ENCODE results near the gene STARD9. TPM values are rescaled to one million over a fixed set of nuclear protein-coding genes. Genes with fewer than 3 reads are reported as not detected.

Gene STARD9
- total RNA-seq, 1 donor from 2014 or later: 5.7 TPM

- Histone ChIP-seq H3K36me3 (ENCODE audit: control insufficient read depth, insufficient read depth, low read length) (no peaks in the 10 kb centered on the region), H3K27me3 (ENCODE audit: control insufficient read depth, insufficient read depth, low read length) (no peaks in the 10 kb centered on the region), H3K4me3 (ENCODE audit: low read depth, low read length) (no peak overlapping the region)
- no peak for TF ChIP-seq CTCF (IDR thresholded peaks at IDR 0.05; ENCODE audit: insufficient read depth, low read length, poor library complexity, severe bottlenecking)
- DNase-seq (ENCODE audit: low read depth): no peak
Observed at GRCh38 chr15:42604894-42605744, 29.7 kb downstream of the STARD9 start.

GRCh38 chr15:42605796-42606195, 30.4 kb downstream of the STARD9 start:
- DNase-seq (ENCODE audit: low read depth): no peak
- Histone ChIP-seq H3K27me3 (ENCODE audit: control insufficient read depth, insufficient read depth, low read length) (no peaks in the 10 kb centered on the region), H3K36me3 (ENCODE audit: control insufficient read depth, insufficient read depth, low read length) (no peaks in the 10 kb centered on the region), H3K4me3 (ENCODE audit: low read depth, low read length) (no peak overlapping the region)
- no peak for TF ChIP-seq CTCF (IDR thresholded peaks at IDR 0.05; ENCODE audit: insufficient read depth, low read length, poor library complexity, severe bottlenecking)

GRCh38 chr15:42608110-42608531, 32.7 kb downstream of the STARD9 start:
- H3K4me3 ChIP-seq (ENCODE audit: low read depth, low read length): no peak overlapping the region
- peak; percentile 50 for DNase-seq (ENCODE audit: low read depth)
- no peaks in the 10 kb centered on the region for H3K27me3 ChIP-seq (ENCODE audit: control insufficient read depth, insufficient read depth, low read length)
- no peaks in the 10 kb centered on the region for H3K36me3 ChIP-seq (ENCODE audit: control insufficient read depth, insufficient read depth, low read length)
- TF ChIP-seq CTCF (IDR thresholded peaks at IDR 0.05; ENCODE audit: insufficient read depth, low read length, poor library complexity, severe bottlenecking): no peak

GRCh38 chr15:42608752-42609488, 33.5 kb downstream of the STARD9 start:
- no peaks in the 10 kb centered on the region for H3K36me3 ChIP-seq (ENCODE audit: control insufficient read depth, insufficient read depth, low read length)
- H3K27me3 ChIP-seq (ENCODE audit: control insufficient read depth, insufficient read depth, low read length): no peaks in the 10 kb centered on the region
- no peak for DNase-seq (ENCODE audit: low read depth)
- H3K4me3 ChIP-seq (ENCODE audit: low read depth, low read length): no peak overlapping the region
- TF ChIP-seq CTCF (IDR thresholded peaks at IDR 0.05; ENCODE audit: insufficient read depth, low read length, poor library complexity, severe bottlenecking): no peak

- H3K27me3 ChIP-seq (ENCODE audit: control insufficient read depth, insufficient read depth, low read length): no peaks in the 10 kb centered on the region
- H3K4me3 ChIP-seq (ENCODE audit: low read depth, low read length): no peak overlapping the region
- no peaks in the 10 kb centered on the region for H3K36me3 ChIP-seq (ENCODE audit: control insufficient read depth, insufficient read depth, low read length)
- no peak for TF ChIP-seq CTCF (IDR thresholded peaks at IDR 0.05; ENCODE audit: insufficient read depth, low read length, poor library complexity, severe bottlenecking)
- DNase-seq (ENCODE audit: low read depth): no peak
Observed at GRCh38 chr15:42611532-42611931, 36.1 kb downstream of the STARD9 start.

Measured in kidney epithelial cell (primary cell).